Caco-2 (cell line): Measurements from ENCODE around the gene PDCD5. TPM values are rescaled to one million over a fixed set of nuclear protein-coding genes. Genes with fewer than 3 reads are reported as not detected.

Source experiments
- BruUV-seq: library from RNA; stranded (reverse); fragments of 400-500 nt; replicated peaks from 2 replicates; lab custom pipeline; 2021; lab: Mats Ljungman, UMichigan
- CTCF ChIA-PET: fragments of 300-600 bp; sonication (Branson Sonifier 250); formaldehyde crosslinking; loops from one replicate; lab custom pipeline; 2022; ENCODE audit warnings: antibody characterized with exemption; lab: Charles Lee
- POLR2A ChIA-PET: fragments of 300-600 bp; sonication (Branson Sonifier 250); formaldehyde crosslinking; loops from one replicate; lab custom pipeline; 2022; ENCODE audit warnings: antibody characterized with exemption; lab: Charles Lee
- DNase-seq, 2 experiments: peaks; one replicate each; pipeline versions ENCODE4 v3.0.0 to v3.0.0-alpha.2; 2020 to 2022
- H3K27me3 ChIP-seq: replicated peaks from 2 replicates; pipeline ENCODE4 v1.6.0; 2011; ENCODE audit warnings: low read length; ENCODE audit not compliant: control insufficient read depth, insufficient read depth
- H3K36me3 ChIP-seq: 2 replicates; pipeline ENCODE4 v1.5.1; 2011; ENCODE audit warnings: low read length; ENCODE audit not compliant: control insufficient read depth, insufficient read depth
- H3K4me1 ChIP-seq: fragments of 250-450 bp; sonication (Bioruptor Pico); 2 replicates; pipeline ENCODE4 v1.5.1; 2020; ENCODE audit warnings: mild to moderate bottlenecking
- H3K4me3 ChIP-seq: 2 replicates; pipeline ENCODE4 v1.5.1; 2011; ENCODE audit warnings: low read depth, mild to moderate bottlenecking, control low read depth, low read length
- H3K9me3 ChIP-seq: fragments of 250-450 bp; sonication (Bioruptor Pico); 2 replicates; pipeline ENCODE4 v1.5.1; 2020; ENCODE audit warnings: mild to moderate bottlenecking, moderate library complexity
- H3K27ac Mint-ChIP-seq: one replicate; pipeline ENCODE4 v1.8.0; 2022; ENCODE audit warnings: mixed read lengths; ENCODE audit not compliant: unreplicated experiment
- H3K27me3 Mint-ChIP-seq: one replicate; pipeline ENCODE4 v1.8.0; 2022; ENCODE audit warnings: mixed read lengths; ENCODE audit not compliant: insufficient read depth, unreplicated experiment
- H3K36me3 Mint-ChIP-seq: one replicate; pipeline ENCODE4 v1.8.0; 2022; ENCODE audit warnings: mild to moderate bottlenecking, mixed read lengths; ENCODE audit not compliant: insufficient read depth, unreplicated experiment
- H3K4me1 Mint-ChIP-seq: one replicate; pipeline ENCODE4 v1.8.0; 2022; ENCODE audit warnings: low read depth, mixed read lengths; ENCODE audit not compliant: unreplicated experiment
- H3K4me3 Mint-ChIP-seq: one replicate; pipeline ENCODE4 v1.8.0; 2022; ENCODE audit warnings: mild to moderate bottlenecking, moderate library complexity, mixed read lengths; ENCODE audit not compliant: unreplicated experiment
- H3K9me3 Mint-ChIP-seq: one replicate; pipeline ENCODE4 v1.8.0; 2022; ENCODE audit warnings: mixed read lengths; ENCODE audit not compliant: unreplicated experiment
- intact Hi-C: fragments of 100-400 bp; cut with micrococcal nuclease; formaldehyde crosslinking; loops from one replicate; pipeline ENCODE4 v1.10.0; 2022; ENCODE audit not compliant: unreplicated experiment
- total RNA-seq: library from RNA; stranded (reverse); gene quantifications from 2 replicates; pipeline ENCODE4 v1.2.3, GENCODE V29; 2022
- TF ChIP-seq, protein P1 (sequence below), 2 experiments: fragments of 200-600 bp in 1 of 2; IDR thresholded peaks; 1 replicate in 1 of 2; 2 replicates in 1 of 2; pipeline versions ENCODE4 v1.5.1 to v1.8.0; 2011 to 2022; ENCODE audit warnings: antibody characterized with exemption in 1 of 2, control low read depth in 1 of 2, inconsistent platforms in 1 of 2, low read depth in 1 of 2, low read length in 1 of 2, mild to moderate bottlenecking in 1 of 2, moderate library complexity in 1 of 2; ENCODE audit not compliant: insufficient read depth in 1 of 2, severe bottlenecking in 1 of 2, unreplicated experiment in 1 of 2

The PDCD5 gene
- total RNA-seq, 1 experiment from 2014 or later, result 219 TPM

- ChIA-PET CTCF (interaction anchor here (0.6 kb wide), 1 partner anchor 90 kb away, joined by 3 read pairs; no protein-coding TSS in a partner anchor), POLR2A (interaction anchor here (0.7 kb wide), 1 partner anchor 13 kb away, joined by 6 read pairs; no protein-coding TSS in a partner anchor)
- TF ChIP-seq, protein P1, sequence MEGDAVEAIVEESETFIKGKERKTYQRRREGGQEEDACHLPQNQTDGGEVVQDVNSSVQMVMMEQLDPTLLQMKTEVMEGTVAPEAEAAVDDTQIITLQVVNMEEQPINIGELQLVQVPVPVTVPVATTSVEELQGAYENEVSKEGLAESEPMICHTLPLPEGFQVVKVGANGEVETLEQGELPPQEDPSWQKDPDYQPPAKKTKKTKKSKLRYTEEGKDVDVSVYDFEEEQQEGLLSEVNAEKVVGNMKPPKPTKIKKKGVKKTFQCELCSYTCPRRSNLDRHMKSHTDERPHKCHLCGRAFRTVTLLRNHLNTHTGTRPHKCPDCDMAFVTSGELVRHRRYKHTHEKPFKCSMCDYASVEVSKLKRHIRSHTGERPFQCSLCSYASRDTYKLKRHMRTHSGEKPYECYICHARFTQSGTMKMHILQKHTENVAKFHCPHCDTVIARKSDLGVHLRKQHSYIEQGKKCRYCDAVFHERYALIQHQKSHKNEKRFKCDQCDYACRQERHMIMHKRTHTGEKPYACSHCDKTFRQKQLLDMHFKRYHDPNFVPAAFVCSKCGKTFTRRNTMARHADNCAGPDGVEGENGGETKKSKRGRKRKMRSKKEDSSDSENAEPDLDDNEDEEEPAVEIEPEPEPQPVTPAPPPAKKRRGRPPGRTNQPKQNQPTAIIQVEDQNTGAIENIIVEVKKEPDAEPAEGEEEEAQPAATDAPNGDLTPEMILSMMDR (IDR thresholded peaks at IDR 0.05; ENCODE audit: insufficient read depth in 1 of 2, low read depth in 1 of 2, low read length in 1 of 2, severe bottlenecking in 1 of 2, unreplicated experiment in 1 of 2), result no peak
- no peaks in the 10 kb centered on the region for H3K9me3 ChIP-seq
- no peaks in the 10 kb centered on the region for H3K27me3 ChIP-seq
- no peaks in the 10 kb centered on the region for H3K4me1 ChIP-seq
- no peaks in the 10 kb centered on the region for H3K36me3 Mint-ChIP-seq
- H3K4me3 ChIP-seq, result no peak overlapping the region
- intact Hi-C loops, result no loop called here
- no TSS peak for BruUV-seq
- no peaks in the 10 kb centered on the region for H3K9me3 Mint-ChIP-seq
- peaks cover 13% of the 10 kb centered on the region for H3K27me3 Mint-ChIP-seq
- H3K4me3 Mint-ChIP-seq, result no peak overlapping the region
- no peaks in the 10 kb centered on the region for H3K36me3 ChIP-seq
- DNase-seq, result no peak
- H3K4me1 Mint-ChIP-seq, result no peaks in the 10 kb centered on the region
- H3K27ac Mint-ChIP-seq, result no peak overlapping the region
These were observed 17.2 kb upstream of the PDCD5 start for GRCh38 chr19:32563761-32564160.

- POLR2A ChIA-PET, result no interaction called here
- CTCF ChIA-PET, result interaction anchor here (0.6 to 1.0 kb wide), 2 partner anchors 11 to 228 kb away, joined by 3 read pairs; no protein-coding TSS in a partner anchor
- Mint-ChIP-seq H3K9me3 (no peaks in the 10 kb centered on the region), H3K36me3 (no peaks in the 10 kb centered on the region), H3K4me3 (no peak overlapping the region), H3K4me1 (no peaks in the 10 kb centered on the region), H3K27ac (no peak overlapping the region), H3K27me3 (peaks cover 10% of the 10 kb centered on the region)
- TF ChIP-seq, protein P1 (IDR thresholded peaks at IDR 0.05; ENCODE audit: insufficient read depth in 1 of 2, low read depth in 1 of 2, low read length in 1 of 2, severe bottlenecking in 1 of 2, unreplicated experiment in 1 of 2), result no peak
- no TSS peak for BruUV-seq
- no peaks in the 10 kb centered on the region; the same call in 1 of the 2 replicates for H3K27me3 ChIP-seq
- H3K4me1 ChIP-seq, result no peaks in the 10 kb centered on the region
- intact Hi-C loops, result no loop called here
- no peaks in the 10 kb centered on the region for H3K36me3 ChIP-seq
- H3K4me3 ChIP-seq, result no peak overlapping the region
- no peak for DNase-seq
- no peaks in the 10 kb centered on the region for H3K9me3 ChIP-seq
These were observed 14.7 kb upstream of the PDCD5 start for GRCh38 chr19:32566246-32566830.

GRCh38 chr19:32567486-32567885, 13.5 kb upstream of the PDCD5 start:
- ChIA-PET POLR2A (no interaction called here), CTCF (no interaction called here)
- Mint-ChIP-seq H3K4me1 (no peaks in the 10 kb centered on the region), H3K27me3 (peaks cover 10% of the 10 kb centered on the region), H3K27ac (no peak overlapping the region), H3K9me3 (no peaks in the 10 kb centered on the region), H3K4me3 (no peak overlapping the region), H3K36me3 (no peaks in the 10 kb centered on the region)
- Histone ChIP-seq H3K4me3 (no peak overlapping the region), H3K4me1 (no peaks in the 10 kb centered on the region), H3K36me3 (no peaks in the 10 kb centered on the region), H3K27me3 (no peaks in the 10 kb centered on the region; the same call in 1 of the 2 replicates), H3K9me3 (no peaks in the 10 kb centered on the region)
- intact Hi-C loops, result no loop called here
- TF ChIP-seq, protein P1 (IDR thresholded peaks at IDR 0.05; ENCODE audit: insufficient read depth in 1 of 2, low read depth in 1 of 2, low read length in 1 of 2, severe bottlenecking in 1 of 2, unreplicated experiment in 1 of 2), result no peak
- DNase-seq, result no peak
- no TSS peak for BruUV-seq
